ENCODE measurements around the gene NEU3.
A peak's percentile ranks its signal among the peaks of the same experiment; 100 is the strongest.
"Not testable (repeated sequence)": the region's sequence is repeated elsewhere in the genome, so short reads cannot be mapped to it uniquely, and the experiment has no call there.

NEU3 gene

GRCh38 chr11:74980634-74981033 lies 8.1 kb upstream of the NEU3 start:
- no peak for DNase-seq (ENCODE audit: insufficient read length, low spot score)
- TF ChIP-seq POU2F2 (IDR thresholded peaks at IDR 0.05; ENCODE audit: low read depth, low read length), result no peak
- no peak for TF ChIP-seq SPI1 (IDR thresholded peaks at IDR 0.05; ENCODE audit: low read depth, low read length)
- no peak for TF ChIP-seq TAF1 (IDR thresholded peaks at IDR 0.05; ENCODE audit: low read depth, low read length)
- FAIRE-seq, result no peak

- FAIRE-seq (no peak), DNase-seq (ENCODE audit: insufficient read length, low spot score) (no peak)
- no peak for TF ChIP-seq PAX5 (IDR thresholded peaks at IDR 0.05; ENCODE audit: insufficient read depth, low read length, severe bottlenecking)
- no peak for TF ChIP-seq POLR2AphosphoS5 (IDR thresholded peaks at IDR 0.05; ENCODE audit: low read depth, low read length)
- no peak for TF ChIP-seq POLR2A (IDR thresholded peaks at IDR 0.05; ENCODE audit: low read depth, low read length)
- no peak for TF ChIP-seq POU2F2 (IDR thresholded peaks at IDR 0.05; ENCODE audit: low read depth, low read length)
- TF ChIP-seq TAF1 (IDR thresholded peaks at IDR 0.05; ENCODE audit: low read depth, low read length), result no peak
- TF ChIP-seq SPI1 (IDR thresholded peaks at IDR 0.05; ENCODE audit: low read depth, low read length), result no peak
Measured at GRCh38 chr11:74981888-74982287, 6.8 kb upstream of the NEU3 start.

- TF ChIP-seq POLR2A (IDR thresholded peaks at IDR 0.05; ENCODE audit: low read depth, low read length) (no peak), POLR2AphosphoS5 (IDR thresholded peaks at IDR 0.05; ENCODE audit: low read depth, low read length) (no peak), SPI1 (IDR thresholded peaks at IDR 0.05; ENCODE audit: low read depth, low read length) (no peak), TAF1 (IDR thresholded peaks at IDR 0.05; ENCODE audit: low read depth, low read length) (no peak), PAX5 (IDR thresholded peaks at IDR 0.05; ENCODE audit: insufficient read depth, low read length, severe bottlenecking) (no peak), POU2F2 (IDR thresholded peaks at IDR 0.05; ENCODE audit: low read depth, low read length) (no peak)
- DNase-seq (ENCODE audit: insufficient read length, low spot score), result no peak
- FAIRE-seq, result no peak
Measured at GRCh38 chr11:74984070-74984469, 4.7 kb upstream of the NEU3 start.

- FAIRE-seq (no peak), DNase-seq (ENCODE audit: insufficient read length, low spot score) (no peak)
- no peak for TF ChIP-seq POLR2AphosphoS5 (IDR thresholded peaks at IDR 0.05; ENCODE audit: low read depth, low read length)
- no peak for TF ChIP-seq POU2F2 (IDR thresholded peaks at IDR 0.05; ENCODE audit: low read depth, low read length)
- TF ChIP-seq POLR2A (IDR thresholded peaks at IDR 0.05; ENCODE audit: low read depth, low read length), result no peak
- no peak for TF ChIP-seq SPI1 (IDR thresholded peaks at IDR 0.05; ENCODE audit: low read depth, low read length)
- TF ChIP-seq TAF1 (IDR thresholded peaks at IDR 0.05; ENCODE audit: low read depth, low read length), result no peak
- TF ChIP-seq PAX5 (IDR thresholded peaks at IDR 0.05; ENCODE audit: insufficient read depth, low read length, severe bottlenecking), result no peak
Measured at GRCh38 chr11:74984730-74985129, 4.0 kb upstream of the NEU3 start.

- no peak for FAIRE-seq
- no peak for DNase-seq (ENCODE audit: insufficient read length, low spot score)
- no peak for TF ChIP-seq POU2F2 (IDR thresholded peaks at IDR 0.05; ENCODE audit: low read depth, low read length)
- TF ChIP-seq SPI1 (IDR thresholded peaks at IDR 0.05; ENCODE audit: low read depth, low read length), result peak; percentile 36; the same call in 1 of the 2 replicates
Measured at GRCh38 chr11:74989260-74989638, 516 bp downstream of the NEU3 start.

- FAIRE-seq; DNase-seq (ENCODE audit: insufficient read length, low spot score): not testable (repeated sequence)
Measured at GRCh38 chr11:74990150-74990549, 1.4 kb downstream of the NEU3 start.

- TF ChIP-seq POLR2A (IDR thresholded peaks at IDR 0.05; ENCODE audit: low read depth, low read length), result no peak
- TF ChIP-seq PAX5 (IDR thresholded peaks at IDR 0.05; ENCODE audit: insufficient read depth, low read length, severe bottlenecking), result no peak
- no peak for TF ChIP-seq SPI1 (IDR thresholded peaks at IDR 0.05; ENCODE audit: low read depth, low read length)
- TF ChIP-seq POLR2AphosphoS5 (IDR thresholded peaks at IDR 0.05; ENCODE audit: low read depth, low read length), result no peak
- no peak for TF ChIP-seq TAF1 (IDR thresholded peaks at IDR 0.05; ENCODE audit: low read depth, low read length)
- no peak for TF ChIP-seq POU2F2 (IDR thresholded peaks at IDR 0.05; ENCODE audit: low read depth, low read length)
- no peak for FAIRE-seq
- no peak for DNase-seq (ENCODE audit: insufficient read length, low spot score)
Measured at GRCh38 chr11:74990941-74991340, 2.2 kb downstream of the NEU3 start.

- DNase-seq (ENCODE audit: insufficient read length, low spot score) (peak; percentile 12), FAIRE-seq (no peak)
- no peak for TF ChIP-seq PAX5 (IDR thresholded peaks at IDR 0.05; ENCODE audit: insufficient read depth, low read length, severe bottlenecking)
- TF ChIP-seq TAF1 (IDR thresholded peaks at IDR 0.05; ENCODE audit: low read depth, low read length), result no peak
- TF ChIP-seq POLR2AphosphoS5 (IDR thresholded peaks at IDR 0.05; ENCODE audit: low read depth, low read length), result no peak
- no peak for TF ChIP-seq POLR2A (IDR thresholded peaks at IDR 0.05; ENCODE audit: low read depth, low read length)
- TF ChIP-seq SPI1 (IDR thresholded peaks at IDR 0.05; ENCODE audit: low read depth, low read length), result no peak
- TF ChIP-seq POU2F2 (IDR thresholded peaks at IDR 0.05; ENCODE audit: low read depth, low read length), result no peak
Measured at GRCh38 chr11:74992852-74993251, 4.1 kb downstream of the NEU3 start.

- FAIRE-seq, result no peak
- no peak for DNase-seq (ENCODE audit: insufficient read length, low spot score)
- no peak for TF ChIP-seq POLR2A (IDR thresholded peaks at IDR 0.05; ENCODE audit: low read depth, low read length)
- TF ChIP-seq PAX5 (IDR thresholded peaks at IDR 0.05; ENCODE audit: insufficient read depth, low read length, severe bottlenecking), result no peak
- no peak for TF ChIP-seq POLR2AphosphoS5 (IDR thresholded peaks at IDR 0.05; ENCODE audit: low read depth, low read length)
- TF ChIP-seq POU2F2 (IDR thresholded peaks at IDR 0.05; ENCODE audit: low read depth, low read length), result no peak
- no peak for TF ChIP-seq SPI1 (IDR thresholded peaks at IDR 0.05; ENCODE audit: low read depth, low read length)
- no peak for TF ChIP-seq TAF1 (IDR thresholded peaks at IDR 0.05; ENCODE audit: low read depth, low read length)
Measured at GRCh38 chr11:75000975-75001354, 12.2 kb downstream of the NEU3 start.

- FAIRE-seq (peak; percentile 70), DNase-seq (ENCODE audit: insufficient read length, low spot score) (no peak)
- TF ChIP-seq SPI1 (IDR thresholded peaks at IDR 0.05; ENCODE audit: low read depth, low read length) (no peak), POLR2AphosphoS5 (IDR thresholded peaks at IDR 0.05; ENCODE audit: low read depth, low read length) (no peak), TAF1 (IDR thresholded peaks at IDR 0.05; ENCODE audit: low read depth, low read length) (no peak), POU2F2 (IDR thresholded peaks at IDR 0.05; ENCODE audit: low read depth, low read length) (no peak), POLR2A (IDR thresholded peaks at IDR 0.05; ENCODE audit: low read depth, low read length) (no peak), PAX5 (IDR thresholded peaks at IDR 0.05; ENCODE audit: insufficient read depth, low read length, severe bottlenecking) (no peak)
Measured at GRCh38 chr11:75001686-75002085, 13.0 kb downstream of the NEU3 start.

GRCh38 chr11:75002516-75002915 lies 13.8 kb downstream of the NEU3 start:
- FAIRE-seq (no peak), DNase-seq (ENCODE audit: insufficient read length, low spot score) (no peak)
- no peak for TF ChIP-seq PAX5 (IDR thresholded peaks at IDR 0.05; ENCODE audit: insufficient read depth, low read length, severe bottlenecking)
- TF ChIP-seq POLR2A (IDR thresholded peaks at IDR 0.05; ENCODE audit: low read depth, low read length), result no peak
- no peak for TF ChIP-seq POLR2AphosphoS5 (IDR thresholded peaks at IDR 0.05; ENCODE audit: low read depth, low read length)
- no peak for TF ChIP-seq POU2F2 (IDR thresholded peaks at IDR 0.05; ENCODE audit: low read depth, low read length)
- no peak for TF ChIP-seq TAF1 (IDR thresholded peaks at IDR 0.05; ENCODE audit: low read depth, low read length)
- TF ChIP-seq SPI1 (IDR thresholded peaks at IDR 0.05; ENCODE audit: low read depth, low read length), result no peak

Measured in GM12891 (cell line).